Pericardium fibroblast (primary cell): Measurements from ENCODE around the gene CALR3. TPM values are rescaled to one million over a fixed set of nuclear protein-coding genes. Genes with fewer than 3 reads are reported as not detected.

Experiments
- total RNA-seq: library from RNA; depleted of rRNA; stranded (reverse); fragments of >200 nt; gene quantifications from 2 replicates; pipeline ENCODE4 v1.2.3, GENCODE V29; 2015

The CALR3 gene
- not detected in 2 replicates for total RNA-seq

GRCh38 chr19:16495982-16496612, at the start of gene CALR3, which contains the start of gene C19orf44:
CALR3 (minus strand) TSS chr19:16496167; CDS start chr19:16496129, 38 bp downstream.
C19orf44 (plus strand) TSS chr19:16496394; CDS start chr19:16500793, 4,399 bp downstream.

DNA sequence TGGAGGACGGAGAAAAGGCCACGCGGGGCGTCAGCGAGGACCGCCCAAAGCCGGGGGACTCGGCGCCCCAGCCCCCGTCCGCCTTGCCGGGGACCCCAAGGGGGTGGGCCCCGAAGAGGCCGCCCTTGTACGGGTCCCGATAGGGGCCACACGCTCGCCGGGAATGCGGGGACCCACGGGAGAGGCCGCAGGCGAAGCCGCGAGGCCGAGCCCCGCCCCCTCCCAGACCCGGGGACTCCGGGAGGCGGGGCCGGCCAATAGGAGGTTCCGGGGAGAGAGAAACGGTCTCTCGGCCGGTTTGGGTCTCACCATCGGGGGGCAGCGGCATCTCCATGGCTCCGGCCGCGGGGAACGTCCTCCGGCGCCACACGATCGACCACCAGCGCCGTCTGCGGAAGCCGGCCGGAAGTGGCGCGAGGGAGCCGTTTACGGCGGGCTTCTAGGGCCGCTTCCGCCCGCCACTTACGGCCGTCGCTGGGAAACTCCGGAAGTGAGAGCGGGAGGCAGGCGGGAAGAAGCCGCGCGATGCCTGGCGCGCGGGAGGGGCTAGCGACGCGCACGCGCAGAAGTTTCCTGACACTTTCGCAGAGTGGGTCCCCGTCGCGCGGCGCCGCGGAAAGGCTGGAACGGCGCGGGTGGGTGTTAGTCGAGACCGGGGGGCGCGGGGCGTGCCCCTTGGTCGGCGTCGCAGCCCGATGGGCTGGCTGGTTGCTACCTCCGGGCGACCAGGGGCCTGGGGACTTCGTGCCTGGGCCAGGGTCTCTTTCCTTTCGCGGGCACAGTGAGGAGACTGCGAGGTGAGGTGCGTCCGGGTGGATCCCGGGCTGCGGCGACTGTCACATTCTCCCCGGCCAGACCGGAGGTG, 46.3 kb upstream of the CALR3 start, which contains the start of gene CHERP:
Gene CHERP (minus strand): TSS at position 393 of the 865 bp plus-strand sequence. CDS start 59 bp downstream, at position 334.

Other genes with a start within 250 kb of the CALR3 start
- 19.6 and 37.2 TPM in 2 replicates for gene KLF2, start 171.3 kb downstream of the CALR3 start, total RNA-seq
- 7.2 and 9.2 TPM in 2 replicates for gene EPS15L1, start 24.2 kb downstream of the CALR3 start, total RNA-seq
- 2.0 and 6.1 TPM in 2 replicates for gene C19orf44, start 227 bp upstream of the CALR3 start, total RNA-seq
- gene CHERP, start 46.3 kb upstream of the CALR3 start, total RNA-seq, result 5.6 and 5.9 TPM in 2 replicates
- gene SLC35E1, start 76.2 kb upstream of the CALR3 start, total RNA-seq, result 25.5 and 41.7 TPM in 2 replicates
- gene MED26, start 132.0 kb upstream of the CALR3 start, total RNA-seq, result 6.3 and 7.8 TPM in 2 replicates
- gene SMIM7, start 164.0 kb upstream of the CALR3 start, total RNA-seq, result 65.5 and 112 TPM in 2 replicates
- gene TMEM38A, start 165.0 kb upstream of the CALR3 start, total RNA-seq, result 0.34 and 1.8 TPM in 2 replicates
- gene NWD1, start 223.7 kb upstream of the CALR3 start, total RNA-seq, result not detected in 2 replicates